PC-3 (cell line): ENCODE results near the gene GPRC5D.

Source experiments
- EZH2 ChIP-seq: fragments of 300-600 bp; sonication (generic); IDR thresholded peaks from one replicate; pipeline ENCODE4 v1.6.1; 2017; ENCODE audit warnings: antibody characterized with exemption, mild to moderate bottlenecking, low read length; ENCODE audit not compliant: unreplicated experiment
- TF ChIP-seq, protein P1 (sequence below): fragments of 300-600 bp; sonication (generic); conservative IDR thresholded peaks from 2 replicates; pipeline ENCODE4 v1.5.1; 2017; ENCODE audit warnings: antibody characterized with exemption, low read depth, mild to moderate bottlenecking, low read length

DNA sequence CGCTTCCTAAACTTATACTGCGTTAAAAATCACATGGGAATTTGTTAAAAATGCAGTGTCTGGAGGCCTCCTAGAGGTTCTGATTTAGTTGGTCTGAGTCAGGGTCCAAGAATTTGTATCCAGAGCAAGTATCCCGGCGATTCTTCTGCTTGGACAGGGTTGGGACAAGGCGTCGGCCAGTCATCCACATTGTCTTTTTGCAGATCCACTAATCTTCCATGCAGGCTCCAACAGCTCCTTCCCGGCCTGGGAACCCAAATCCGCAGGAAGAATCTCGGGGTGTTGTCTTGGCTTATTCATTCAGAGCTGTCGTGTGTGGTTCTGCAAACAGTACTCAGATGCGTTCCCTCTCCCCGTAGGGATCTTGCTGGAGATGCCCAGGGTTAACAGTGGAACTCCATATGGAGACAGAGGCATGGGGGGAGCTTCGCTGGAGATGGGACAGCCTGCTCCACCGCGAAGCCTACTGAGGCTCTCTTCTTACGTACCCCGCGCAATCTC, 25.3 kb downstream of the GPRC5D start:
- no peak for TF ChIP-seq EZH2
- TF ChIP-seq, protein P1, sequence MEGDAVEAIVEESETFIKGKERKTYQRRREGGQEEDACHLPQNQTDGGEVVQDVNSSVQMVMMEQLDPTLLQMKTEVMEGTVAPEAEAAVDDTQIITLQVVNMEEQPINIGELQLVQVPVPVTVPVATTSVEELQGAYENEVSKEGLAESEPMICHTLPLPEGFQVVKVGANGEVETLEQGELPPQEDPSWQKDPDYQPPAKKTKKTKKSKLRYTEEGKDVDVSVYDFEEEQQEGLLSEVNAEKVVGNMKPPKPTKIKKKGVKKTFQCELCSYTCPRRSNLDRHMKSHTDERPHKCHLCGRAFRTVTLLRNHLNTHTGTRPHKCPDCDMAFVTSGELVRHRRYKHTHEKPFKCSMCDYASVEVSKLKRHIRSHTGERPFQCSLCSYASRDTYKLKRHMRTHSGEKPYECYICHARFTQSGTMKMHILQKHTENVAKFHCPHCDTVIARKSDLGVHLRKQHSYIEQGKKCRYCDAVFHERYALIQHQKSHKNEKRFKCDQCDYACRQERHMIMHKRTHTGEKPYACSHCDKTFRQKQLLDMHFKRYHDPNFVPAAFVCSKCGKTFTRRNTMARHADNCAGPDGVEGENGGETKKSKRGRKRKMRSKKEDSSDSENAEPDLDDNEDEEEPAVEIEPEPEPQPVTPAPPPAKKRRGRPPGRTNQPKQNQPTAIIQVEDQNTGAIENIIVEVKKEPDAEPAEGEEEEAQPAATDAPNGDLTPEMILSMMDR: no peak
